ENCODE results near the gene JADE2. TPM values are rescaled to one million over a fixed set of nuclear protein-coding genes. Genes with fewer than 3 reads are reported as not detected.

The JADE2 gene
- total and polyA plus RNA-seq, 2 donors (not counting 3 experiments of a cell fraction or from before 2014, with no cell fraction given), result 11.6 to 31.1 TPM

- DNase-seq (ENCODE audit: low read depth, low spot score), result no peak
- Histone ChIP-seq H3K36me3 (ENCODE audit: control insufficient read depth in 2 of 2, extremely low read depth in 1 of 2, insufficient read depth in 2 of 2, low read length in 2 of 2) (peaks cover 0 to 4% of the 10 kb centered on the region in 2 experiments), H3K9ac (replicated peaks; ENCODE audit: extremely low read depth, insufficient read depth, low read length) (no peak overlapping the region), H3K79me2 (ENCODE audit: control insufficient read depth, insufficient read depth, low read length) (no peaks in the 10 kb centered on the region), H3K27ac (ENCODE audit: insufficient read depth, low read depth, low read length) (no peak overlapping the region), H3K4me2 (ENCODE audit: insufficient read depth, low read length) (peak overlapping the region; percentile 29), H3K4me3 (replicated peaks in 1 of 3; ENCODE audit: insufficient read depth in 1 of 3, low read depth in 1 of 3, low read length in 3 of 3) (no peak overlapping the region), H3K27me3 (ENCODE audit: control insufficient read depth in 2 of 2, insufficient read depth in 2 of 2, low read length in 2 of 2) (no peaks in the 10 kb centered on the region), H3K9me1 (replicated peaks; ENCODE audit: control insufficient read depth, extremely low read depth, insufficient read depth, low read length) (no peaks in the 10 kb centered on the region), H3K4me1 (ENCODE audit: control insufficient read depth, extremely low read depth, insufficient read depth, low read length) (peaks cover 37% of the 10 kb centered on the region), H3K9me3 (replicated peaks; ENCODE audit: control insufficient read depth, insufficient read depth, low read length) (no peaks in the 10 kb centered on the region), H2AFZ (ENCODE audit: low read depth, low read length) (no peak overlapping the region), H4K20me1 (replicated peaks; ENCODE audit: control insufficient read depth, extremely low read depth, insufficient read depth, low read length) (no peaks in the 10 kb centered on the region)
- no peak for FAIRE-seq
- TF ChIP-seq MAX (IDR thresholded peaks at IDR 0.05; ENCODE audit: insufficient read depth, insufficient read length) (no peak), CTCF (IDR thresholded peaks at IDR 0.05; ENCODE audit: extremely low read depth in 1 of 2, insufficient read depth in 1 of 2, low read depth in 1 of 2, low read length in 2 of 2) (peak in 1 of 2 donors; percentile 5)
- BruUV-seq (replicated peaks), result no TSS peak
- ChIA-PET POLR2A (no interaction called here), CTCF (interaction anchor here (1.0 to 6.9 kb wide), 10 partner anchors 13 to 279 kb away, joined by 3 to 112 read pairs (median 6); partner anchors contain the start of genes JADE2 and SEC24A)
- dilution Hi-C loops (cut with MboI; ENCODE audit: extremely low pct_ligation_motif_present, low sequenced_read_pairs) (no loop called here), intact Hi-C loops (cut with micrococcal nuclease) (loop anchor here (2.0 to 5.0 kb wide), 2 partner anchors 211 to 404 kb away; partner anchors contain the start of genes SKP1 and UBE2B)
Measured at GRCh38 chr5:134581241-134581981, 55.9 kb downstream of the JADE2 start.

GRCh38 chr5:134582281-134582680 is 56.8 kb downstream of the JADE2 start:
- Histone ChIP-seq H3K79me2 (ENCODE audit: control insufficient read depth, insufficient read depth, low read length) (no peaks in the 10 kb centered on the region), H3K4me2 (ENCODE audit: insufficient read depth, low read length) (no peak overlapping the region), H3K9ac (replicated peaks; ENCODE audit: extremely low read depth, insufficient read depth, low read length) (no peak overlapping the region), H4K20me1 (replicated peaks; ENCODE audit: control insufficient read depth, extremely low read depth, insufficient read depth, low read length) (no peaks in the 10 kb centered on the region), H3K36me3 (ENCODE audit: control insufficient read depth in 2 of 2, extremely low read depth in 1 of 2, insufficient read depth in 2 of 2, low read length in 2 of 2) (peaks cover 0 to 4% of the 10 kb centered on the region in 2 experiments), H3K4me1 (ENCODE audit: control insufficient read depth, extremely low read depth, insufficient read depth, low read length) (peaks cover 36% of the 10 kb centered on the region), H3K4me3 (replicated peaks in 1 of 3; ENCODE audit: insufficient read depth in 1 of 3, low read depth in 1 of 3, low read length in 3 of 3) (no peak overlapping the region), H3K9me3 (replicated peaks; ENCODE audit: control insufficient read depth, insufficient read depth, low read length) (no peaks in the 10 kb centered on the region), H3K27ac (ENCODE audit: insufficient read depth, low read depth, low read length) (no peak overlapping the region), H2AFZ (ENCODE audit: low read depth, low read length) (no peak overlapping the region), H3K9me1 (replicated peaks; ENCODE audit: control insufficient read depth, extremely low read depth, insufficient read depth, low read length) (no peaks in the 10 kb centered on the region), H3K27me3 (ENCODE audit: control insufficient read depth in 2 of 2, insufficient read depth in 2 of 2, low read length in 2 of 2) (no peaks in the 10 kb centered on the region)
- no TSS peak for BruUV-seq (replicated peaks)
- DNase-seq (ENCODE audit: low read depth, low spot score), result no peak
- intact Hi-C loops (cut with micrococcal nuclease) (loop anchor here (5.0 kb wide), 1 partner anchor 405 kb away; the partner anchor contains the start of gene SKP1), dilution Hi-C loops (cut with MboI; ENCODE audit: extremely low pct_ligation_motif_present, low sequenced_read_pairs) (no loop called here)
- FAIRE-seq, result no peak
- POLR2A ChIA-PET, result no interaction called here
- CTCF ChIA-PET, result interaction anchor here (1.0 to 6.9 kb wide), 4 partner anchors 22 to 278 kb away, joined by 3 to 112 read pairs (median 8); no protein-coding TSS in a partner anchor
- TF ChIP-seq GATA2 (IDR thresholded peaks at IDR 0.05; ENCODE audit: insufficient read depth, insufficient read length, low read depth, low read length) (no peak), MYC (IDR thresholded peaks at IDR 0.05; ENCODE audit: low read depth, low read length) (no peak), JUN (IDR thresholded peaks at IDR 0.05; ENCODE audit: borderline replicate concordance, insufficient read depth, insufficient read length, low read depth) (no peak), POLR2A (IDR thresholded peaks at IDR 0.05; ENCODE audit: low read depth, low read length) (no peak), MAX (IDR thresholded peaks at IDR 0.05; ENCODE audit: insufficient read depth, insufficient read length) (no peak)
